OCI-LY7 (cell line): ENCODE data around the gene TBXT. TPM values are rescaled to one million over a fixed set of nuclear protein-coding genes. Genes with fewer than 3 reads are reported as not detected.

ENCODE experiments used
- BruUV-seq: library from RNA; stranded (reverse); fragments of 400-500 nt; replicated peaks from 2 replicates; lab custom pipeline; 2021; lab: Mats Ljungman, UMichigan
- CTCF ChIA-PET: fragments of 300-600 bp; sonication (Branson Sonifier 250); formaldehyde crosslinking; loops from one replicate; lab custom pipeline; 2022; ENCODE audit warnings: antibody characterized with exemption; ENCODE audit not compliant: unreplicated experiment; lab: Charles Lee
- POLR2A ChIA-PET: fragments of 300-600 bp; sonication (Branson Sonifier 250); formaldehyde crosslinking; loops from one replicate; lab custom pipeline; 2022; ENCODE audit warnings: antibody characterized with exemption; lab: Charles Lee
- DNase-seq: peaks from one replicate; pipeline ENCODE4 v3.0.0-alpha.2; 2015; ENCODE audit warnings: low spot score
- H2AFZ ChIP-seq: fragments of 200-600 bp; sonication (generic), shearing (Covaris generic); 2 replicates; pipeline ENCODE4 v1.6.1; 2014; ENCODE audit warnings: mild to moderate bottlenecking, antibody characterized with exemption, low read length, moderate library complexity
- H3K27ac ChIP-seq: fragments of 200-600 bp; sonication (generic); 2 replicates; pipeline ENCODE4 v1.5.1; 2014; ENCODE audit warnings: mixed run types, low read depth, mild to moderate bottlenecking, moderate library complexity, low read length, inconsistent platforms; ENCODE audit not compliant: poor library complexity, severe bottlenecking
- H3K36me3 ChIP-seq: fragments of 200-600 bp; sonication (generic); 2 replicates; pipeline ENCODE4 v1.6.1; 2014; ENCODE audit warnings: mild to moderate bottlenecking, antibody characterized with exemption, low read length, moderate library complexity, mixed read lengths; ENCODE audit not compliant: insufficient read depth
- H3K4me1 ChIP-seq: fragments of 200-600 bp; sonication (generic); 2 replicates; pipeline ENCODE4 v1.5.1; 2014; ENCODE audit warnings: mild to moderate bottlenecking, low read length; ENCODE audit not compliant: insufficient read depth, poor library complexity, severe bottlenecking
- H3K4me2 ChIP-seq: fragments of 200-600 bp; sonication (generic); 2 replicates; pipeline ENCODE4 v1.6.1; 2014; ENCODE audit warnings: mild to moderate bottlenecking, low read length
- H3K4me3 ChIP-seq: fragments of 200-600 bp; sonication (generic); 2 replicates; pipeline ENCODE4 v1.5.1; 2014; ENCODE audit warnings: mild to moderate bottlenecking, low read depth, low read length; ENCODE audit not compliant: poor library complexity, severe bottlenecking
- H3K79me2 ChIP-seq: fragments of 200-600 bp; sonication (generic); 2 replicates; pipeline ENCODE4 v1.6.1; 2016; ENCODE audit warnings: low read depth, mild to moderate bottlenecking, low read length, moderate library complexity, mixed read lengths; ENCODE audit not compliant: insufficient read depth
- H3K9me2 ChIP-seq: fragments of 200-600 bp; sonication (generic); 2 replicates; pipeline ENCODE4 v1.6.1; 2016; ENCODE audit warnings: mild to moderate bottlenecking, low read length, mixed read lengths; ENCODE audit not compliant: insufficient read depth
- H3K9me3 ChIP-seq: fragments of 200-600 bp; sonication (generic); 2 replicates; pipeline ENCODE4 v1.6.1; 2014; ENCODE audit warnings: mild to moderate bottlenecking, mixed run types, low read length, mixed read lengths
- H4K20me1 ChIP-seq: fragments of 200-600 bp; sonication (generic); 2 replicates; pipeline ENCODE4 v1.6.1; 2014; ENCODE audit warnings: mild to moderate bottlenecking, antibody characterized with exemption, low read length, moderate library complexity, mixed read lengths; ENCODE audit not compliant: insufficient read depth
- CTCF ChIP-seq: fragments of 200-600 bp; sonication (generic); conservative IDR thresholded peaks from 2 replicates; pipeline ENCODE4 v1.5.1; 2014; ENCODE audit warnings: mild to moderate bottlenecking, antibody characterized with exemption, low read length, moderate library complexity, mixed read lengths
- EZH2phosphoT487 ChIP-seq: fragments of 200-600 bp; sonication (generic); IDR thresholded peaks from 2 replicates; pipeline ENCODE4 v1.6.1; 2018; ENCODE audit warnings: low read depth, borderline replicate concordance, mild to moderate bottlenecking, mixed run types, antibody characterized with exemption, low read length, moderate library complexity, mixed read lengths
- intact Hi-C: fragments of 100-400 bp; cut with micrococcal nuclease; formaldehyde crosslinking; loops from one replicate; pipeline ENCODE4 v1.10.0; 2022; ENCODE audit not compliant: unreplicated experiment
- total RNA-seq, 2 experiments: library from RNA; depleted of rRNA in 1 of 2; stranded (reverse); fragments of >200 nt in 1 of 2; shearing (Covaris generic) in 1 of 2; gene quantifications; 2 replicates each; pipeline ENCODE4 v1.2.3, GENCODE V29; 2014 to 2022

The TBXT gene
- total RNA-seq, 2 experiments from 2014 or later, result 1.0 to 5.3 TPM

- Histone ChIP-seq H3K4me2 (peak overlapping the region; percentile 58), H3K9me2 (no peaks in the 10 kb centered on the region), H3K4me3 (peak overlapping the region; percentile 11), H3K79me2 (no peaks in the 10 kb centered on the region), H3K27ac (peak overlapping the region; percentile 51), H2AFZ (peak overlapping the region; percentile 81; the same call in 1 of the 2 replicates), H4K20me1 (no peaks in the 10 kb centered on the region), H3K36me3 (no peaks in the 10 kb centered on the region), H3K4me1 (peaks cover 44% of the 10 kb centered on the region), H3K9me3 (no peaks in the 10 kb centered on the region)
- BruUV-seq, result no TSS peak
- POLR2A ChIA-PET, result interaction anchor here (2.2 kb wide), 1 partner anchor 8 kb away, joined by 7 read pairs; no protein-coding TSS in a partner anchor
- CTCF ChIA-PET, result interaction anchor here (0.6 to 0.7 kb wide), 2 partner anchors 28 to 88 kb away, joined by 3 read pairs; no protein-coding TSS in a partner anchor
- intact Hi-C loops, result no loop called here
- DNase-seq, result peak; percentile 29
- no peak for TF ChIP-seq CTCF
- no peak for TF ChIP-seq EZH2phosphoT487
Observed at GRCh38 chr6:166174031-166174430, 6.4 kb upstream of the TBXT start.

- no peaks in the 10 kb centered on the region for H4K20me1 ChIP-seq
- DNase-seq, result peak; percentile 54
- POLR2A ChIA-PET, result interaction anchor here (0.6 to 2.2 kb wide), 4 partner anchors 9 to 1822 kb away, joined by 3 to 7 read pairs (median 4); no protein-coding TSS in a partner anchor
- H3K27ac ChIP-seq, result peak overlapping the region; percentile 51
- H3K9me3 ChIP-seq, result no peaks in the 10 kb centered on the region
- H3K4me3 ChIP-seq, result peak overlapping the region; percentile 11
- peaks cover 48% of the 10 kb centered on the region for H3K4me1 ChIP-seq
- H3K4me2 ChIP-seq, result peak overlapping the region; percentile 58
- CTCF ChIA-PET, result interaction anchor here (0.6 to 0.7 kb wide), 2 partner anchors 29 to 88 kb away, joined by 3 read pairs; no protein-coding TSS in a partner anchor
- peak; percentile 53; the same call in 1 of the 2 replicates for TF ChIP-seq CTCF
- TF ChIP-seq EZH2phosphoT487, result no peak
- H3K36me3 ChIP-seq, result no peaks in the 10 kb centered on the region
- no TSS peak for BruUV-seq
- intact Hi-C loops, result loop anchor here (2.0 kb wide), 1 partner anchor 29 kb away; no protein-coding TSS in a partner anchor
- H3K79me2 ChIP-seq, result no peaks in the 10 kb centered on the region
- no peaks in the 10 kb centered on the region for H3K9me2 ChIP-seq
- peak overlapping the region; percentile 81 for H2AFZ ChIP-seq
Observed at GRCh38 chr6:166173281-166173951, 5.8 kb upstream of the TBXT start.
